ENCODE data around the gene SMC4.
A peak's percentile ranks its signal among the peaks of the same experiment; 100 is the strongest.
"Not testable (repeated sequence)": the region's sequence is repeated elsewhere in the genome, so short reads cannot be mapped to it uniquely, and the experiment has no call there.

The SMC4 gene

DNA sequence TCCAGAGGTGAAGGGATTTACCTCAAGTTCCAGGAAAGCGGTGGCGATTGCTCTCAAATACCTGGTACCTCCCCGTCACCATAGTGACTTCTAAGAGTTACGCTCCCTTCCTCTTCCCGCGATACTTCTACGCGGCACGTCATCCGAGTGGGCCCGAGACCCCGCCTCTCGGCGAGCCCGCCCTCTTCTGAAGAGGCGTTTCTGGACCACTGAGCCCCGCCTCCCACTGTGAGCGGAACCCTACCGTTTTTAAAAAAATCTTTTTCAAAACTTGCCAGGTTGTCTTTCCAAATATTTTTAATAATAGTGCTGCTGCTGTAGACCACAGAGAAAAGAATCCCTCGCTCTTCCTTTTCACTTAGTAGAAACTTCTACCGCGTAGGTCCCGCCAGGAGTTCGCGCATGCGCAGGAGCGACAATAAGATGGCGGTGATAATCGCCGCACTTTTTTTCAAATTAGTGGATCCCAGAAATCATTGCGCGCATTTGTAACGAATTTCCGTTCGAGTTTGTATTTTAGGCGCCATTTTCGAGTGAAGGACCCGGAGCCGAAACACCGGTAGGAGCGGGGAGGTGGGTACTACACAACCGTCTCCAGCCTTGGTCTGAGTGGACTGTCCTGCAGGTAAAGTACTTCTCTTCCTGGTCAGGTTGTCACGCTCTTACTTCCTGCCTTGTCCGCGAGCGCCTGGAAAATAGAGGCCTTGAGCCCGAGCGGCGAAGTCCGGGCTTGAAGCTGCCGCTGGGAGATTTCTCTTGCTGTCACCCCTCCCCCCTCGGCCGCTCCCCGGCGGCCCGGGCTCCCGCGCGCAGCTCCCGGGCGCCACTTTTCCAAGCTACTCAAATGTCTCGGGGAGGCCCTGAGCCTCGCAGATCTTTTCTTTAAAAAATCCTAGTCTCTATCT lies at the start of gene SMC4, which contains the start of gene IFT80:
Gene SMC4, plus strand, starts transcription at position 526 of the 905 bp plus-strand sequence. CDS start 1,177 bp downstream, outside the sequence.
Gene IFT80, minus strand, starts transcription at position 101 of the 905 bp plus-strand sequence. CDS start 14,625 bp downstream, outside the sequence.
- peak; percentile 95 for DNase-seq (ENCODE audit: low spot score)

DNA sequence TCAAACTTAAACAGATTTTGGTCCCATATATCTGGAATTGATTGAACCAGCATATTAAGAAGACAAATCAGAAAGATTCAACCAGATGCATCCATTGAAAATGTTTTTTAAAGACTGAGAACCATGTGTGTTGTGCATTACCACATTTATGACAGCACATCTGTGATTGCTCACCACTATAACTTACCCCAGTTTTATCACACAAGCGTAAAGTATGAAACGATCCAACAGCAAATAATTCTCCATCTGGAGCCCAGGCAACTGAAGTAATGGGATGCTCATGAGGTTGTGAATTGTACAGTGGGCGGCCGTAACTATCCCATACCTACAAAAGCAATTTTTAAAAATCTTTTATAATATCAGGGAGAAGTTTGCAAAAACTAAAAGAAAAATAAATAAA lies 43.6 kb upstream of the SMC4 start:
- DNase-seq (ENCODE audit: low spot score): no peak

DNA sequence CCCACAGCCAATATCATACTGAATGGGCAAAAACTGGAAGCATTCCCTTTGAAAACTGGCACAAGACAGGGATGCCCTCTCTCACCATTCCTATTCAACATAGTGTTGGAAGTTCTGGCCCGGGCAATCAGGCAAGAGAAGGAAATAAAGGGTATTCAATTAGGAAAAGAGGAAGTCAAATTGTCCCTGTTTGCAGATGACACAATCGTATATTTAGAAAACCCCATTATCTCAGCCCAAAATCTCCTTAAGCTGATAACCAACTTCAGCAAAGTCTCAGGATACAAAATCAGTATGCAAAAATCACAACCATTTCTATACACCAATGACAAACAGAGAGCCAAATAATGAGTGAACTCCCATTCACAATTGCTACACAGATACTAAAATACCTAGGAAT lies 36.6 kb upstream of the SMC4 start:
- not testable (repeated sequence) for DNase-seq (ENCODE audit: low spot score)

DNA sequence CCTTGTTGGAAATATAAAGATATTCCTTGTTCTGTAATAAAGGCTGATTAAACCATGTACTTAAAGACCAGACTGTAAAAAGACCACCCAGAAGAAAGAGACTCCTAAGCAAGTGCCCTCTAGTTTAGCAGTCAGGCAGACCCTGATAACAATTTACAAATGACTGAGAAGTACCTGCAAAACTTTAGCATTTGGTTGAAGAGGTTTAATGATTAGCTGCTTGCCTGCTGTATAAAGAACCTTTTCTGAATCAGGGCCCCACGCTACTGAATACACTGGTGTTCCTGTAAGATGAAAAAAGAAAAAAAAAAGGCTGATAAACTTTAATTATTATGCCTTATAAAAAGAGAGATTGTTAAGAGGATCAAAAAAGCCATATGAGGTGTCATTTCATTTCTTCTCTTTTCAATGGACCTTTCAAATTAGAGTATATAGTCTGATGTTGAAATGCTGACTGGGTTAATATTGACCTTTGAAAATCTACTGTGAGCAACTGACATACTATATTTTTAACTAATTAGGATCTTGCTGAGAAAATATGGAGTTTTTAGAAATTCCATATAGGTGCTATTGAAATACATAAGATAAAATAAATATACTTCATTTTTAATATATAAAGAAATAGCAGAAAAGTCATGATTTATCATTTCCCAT lies 33.5 kb upstream of the SMC4 start:
- no peak for DNase-seq (ENCODE audit: low spot score)

DNA sequence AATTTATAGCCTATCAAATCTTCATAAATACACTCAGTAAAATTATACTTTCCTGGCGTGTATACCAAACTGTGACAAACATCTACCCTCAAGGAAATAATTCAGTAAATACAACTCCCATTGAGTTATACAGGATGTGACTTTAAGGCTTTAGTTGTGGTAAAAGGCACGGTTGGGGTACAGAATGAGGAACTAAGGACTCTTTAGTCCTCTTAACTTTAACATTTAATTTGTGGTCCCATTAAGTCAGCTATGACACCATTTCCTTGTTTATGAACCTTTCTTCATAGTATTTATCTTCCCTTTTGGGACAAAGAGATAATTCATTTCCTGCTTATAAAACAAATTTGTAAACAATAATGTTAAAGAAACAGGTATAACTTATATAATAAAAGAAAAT lies 30.6 kb upstream of the SMC4 start:
- no peak for DNase-seq (ENCODE audit: low spot score)

DNA sequence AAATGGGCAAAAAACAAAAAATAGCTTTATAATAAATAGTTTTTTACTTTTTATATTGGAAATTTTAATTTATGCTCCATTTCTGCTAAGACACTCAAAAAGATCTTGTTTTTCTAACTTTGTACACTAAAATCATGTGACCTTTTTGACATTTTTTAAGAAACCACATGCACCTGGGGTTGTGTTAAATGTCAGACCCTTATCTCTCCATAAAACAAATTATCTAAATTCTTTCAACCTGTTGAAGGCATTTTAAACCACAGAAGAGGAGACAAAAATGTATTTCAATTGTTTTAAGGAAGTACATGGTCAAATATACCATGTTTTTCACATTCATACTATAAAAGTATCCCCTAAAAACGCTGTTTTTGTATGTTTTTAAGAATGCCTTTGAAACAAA lies 29.7 kb upstream of the SMC4 start:
- DNase-seq (ENCODE audit: low spot score): no peak

DNA sequence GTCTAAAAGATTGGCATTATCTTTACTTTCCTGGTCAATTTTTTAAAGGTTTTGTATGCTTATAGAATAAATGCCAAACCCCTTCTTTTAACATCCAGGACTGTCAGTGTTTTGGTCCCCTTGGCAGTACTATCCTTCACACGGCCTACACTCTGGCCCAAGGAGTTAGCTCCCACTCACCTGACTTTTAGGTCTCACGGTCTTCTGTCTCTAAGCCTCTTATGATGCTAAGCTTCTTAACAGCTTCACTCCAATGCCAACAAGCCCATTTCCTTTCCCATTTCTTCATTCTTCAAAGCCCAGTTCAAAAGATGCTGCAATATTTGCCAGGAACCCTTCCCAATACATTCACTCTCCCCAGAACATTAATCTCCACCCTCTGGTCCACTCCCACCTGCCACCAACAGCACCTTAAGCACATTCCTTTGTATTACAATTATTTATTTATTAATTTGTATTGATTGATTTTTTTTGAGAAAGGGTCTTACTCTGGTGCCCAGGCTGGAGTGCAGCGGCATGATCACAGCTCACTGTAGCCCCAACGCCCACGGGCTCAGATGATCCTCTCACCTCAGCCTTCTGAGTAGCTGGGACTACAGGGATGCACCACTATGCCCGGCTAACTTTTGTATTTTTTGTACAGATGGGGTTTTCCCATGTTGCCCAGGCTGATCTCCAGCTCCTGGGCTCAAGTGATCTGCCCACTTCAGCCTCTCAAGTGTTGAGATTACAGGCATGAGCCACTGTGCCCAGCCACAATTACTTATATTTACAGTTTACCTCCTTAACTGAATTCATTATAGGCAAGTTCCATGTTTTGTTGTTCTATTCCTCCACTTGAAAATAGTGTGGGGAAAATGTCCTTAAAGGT lies 28.2 kb upstream of the SMC4 start:
- no peak for DNase-seq (ENCODE audit: low spot score)

DNA sequence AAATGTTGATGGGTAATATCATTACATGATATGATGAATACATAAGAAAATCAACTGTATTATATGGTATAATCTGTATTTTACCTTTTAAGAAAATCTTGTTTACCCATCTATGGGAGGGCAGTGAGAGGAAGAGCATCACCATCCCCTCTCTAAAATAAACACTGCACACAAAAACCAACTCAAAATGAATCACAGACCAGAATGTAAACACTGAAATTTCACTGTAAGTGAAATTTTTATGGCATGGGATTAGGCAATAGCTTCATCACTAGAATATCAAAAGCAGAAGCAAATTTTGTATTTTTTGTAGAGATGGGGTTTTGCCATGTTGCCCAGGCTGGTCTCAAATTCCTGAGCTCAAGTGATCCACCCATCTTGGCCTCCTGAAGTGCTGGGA lies 26.7 kb upstream of the SMC4 start:
- peak; percentile 39 for DNase-seq (ENCODE audit: low spot score)

DNA sequence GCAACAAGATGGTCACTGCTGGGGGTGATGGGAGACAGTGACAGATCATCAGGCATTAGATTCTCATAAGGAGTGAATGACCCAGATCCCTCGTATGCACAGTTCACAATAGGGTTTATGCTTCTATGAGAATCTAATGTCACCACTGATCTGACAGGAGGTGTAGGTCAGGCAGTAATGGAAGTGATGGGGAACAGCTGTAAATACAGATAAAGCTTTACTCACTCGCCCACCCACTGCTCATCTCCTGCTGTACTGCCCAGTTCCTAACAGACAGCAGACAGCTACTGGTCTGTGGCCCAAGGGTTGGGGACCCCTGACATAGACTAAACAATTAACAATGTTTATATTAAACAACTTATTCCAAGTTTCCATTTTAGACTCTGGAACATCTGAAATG lies 25.8 kb upstream of the SMC4 start:
- no peak for DNase-seq (ENCODE audit: low spot score)

DNA sequence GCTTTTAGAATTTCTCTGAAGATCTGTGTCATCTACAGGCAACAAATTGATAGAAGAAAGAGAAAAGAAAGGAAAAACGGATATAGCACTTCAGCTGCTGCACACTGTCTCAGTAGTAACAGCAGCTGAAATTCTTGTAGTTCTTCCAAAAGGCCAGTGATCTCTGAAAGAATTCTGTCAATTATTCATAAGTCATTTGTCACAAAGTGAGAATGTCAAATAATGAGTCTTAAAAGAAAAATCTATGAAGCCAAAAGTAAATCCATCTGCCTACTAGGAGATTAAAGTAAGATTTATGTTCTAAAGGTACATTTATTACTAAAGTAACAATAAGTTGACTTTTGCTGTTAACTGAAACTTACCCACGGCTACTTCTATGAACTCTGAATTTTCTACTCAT lies 25.0 kb upstream of the SMC4 start:
- DNase-seq (ENCODE audit: low spot score): peak; percentile 5

DNA sequence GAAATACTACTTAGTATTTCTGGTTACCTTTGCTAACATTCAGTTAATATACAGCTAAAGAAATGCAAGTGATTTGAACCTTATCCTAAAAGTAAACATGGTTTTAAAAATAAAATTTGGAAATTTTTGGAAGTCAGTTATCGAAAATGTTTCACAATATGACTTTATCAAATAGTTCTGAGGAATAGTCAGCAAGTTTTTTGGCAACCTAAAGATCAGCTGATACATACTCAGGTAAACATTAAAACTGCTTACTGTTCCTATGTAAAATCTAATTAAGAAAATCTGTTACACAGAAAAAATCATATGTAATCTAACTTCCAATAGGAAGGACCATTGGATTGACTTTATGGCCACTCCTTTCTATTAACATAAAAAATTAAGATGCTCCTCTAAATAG lies 24.5 kb upstream of the SMC4 start:
- DNase-seq (ENCODE audit: low spot score): no peak

DNA sequence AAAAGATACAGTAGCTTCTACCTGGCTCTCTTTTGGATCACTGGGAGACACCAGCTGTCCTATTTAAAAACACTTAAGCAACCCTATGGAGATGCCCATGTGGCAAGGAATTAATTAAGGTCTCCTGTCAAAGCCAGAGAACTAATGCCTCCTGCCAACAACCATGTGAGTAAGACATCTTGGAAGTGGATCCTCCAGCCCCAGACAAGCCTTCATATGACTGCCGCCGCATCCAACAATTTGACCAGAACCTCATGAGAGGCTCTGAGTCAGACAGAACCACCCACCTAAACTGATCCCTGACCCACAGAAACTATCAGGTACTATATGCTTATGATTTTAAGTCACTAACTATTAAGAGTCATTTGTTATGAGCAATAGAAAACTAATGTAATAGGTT lies 22.8 kb upstream of the SMC4 start:
- peak; percentile 35 for DNase-seq (ENCODE audit: low spot score)

DNA sequence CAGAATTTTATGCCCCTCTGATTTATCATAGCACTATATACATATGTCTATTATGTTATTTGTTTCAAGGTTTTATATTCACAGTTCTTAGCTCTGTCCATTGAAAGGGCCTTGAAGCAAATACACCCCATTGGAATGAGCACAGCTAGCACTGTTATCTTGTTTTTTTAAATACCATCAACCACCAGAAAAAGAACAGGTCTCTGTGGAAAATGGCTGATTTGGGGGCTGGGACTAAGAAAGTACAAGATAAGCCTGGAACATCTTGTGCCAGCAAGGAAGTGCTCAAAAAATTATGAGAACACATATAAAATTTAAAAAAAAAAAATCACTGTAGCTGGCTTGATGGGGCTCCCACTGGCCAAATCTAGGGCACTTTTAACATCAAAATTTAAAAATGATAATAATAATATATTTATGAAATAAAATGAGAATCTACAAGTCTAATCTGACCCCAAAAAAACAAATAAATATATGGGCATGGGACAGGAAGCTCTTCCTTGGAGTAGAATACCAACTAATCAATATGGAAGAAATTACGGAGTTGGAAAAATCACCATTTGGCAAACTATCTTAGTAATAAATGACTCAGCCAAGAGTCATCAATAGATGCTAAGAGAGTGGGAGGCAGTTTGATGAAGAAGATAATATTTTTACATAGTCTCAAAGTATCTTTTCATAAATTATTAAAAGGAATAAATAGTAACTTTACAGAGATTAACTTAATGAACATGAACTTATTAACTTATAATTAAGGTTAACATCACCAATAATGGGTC lies 20.9 kb upstream of the SMC4 start:
- no peak for DNase-seq (ENCODE audit: low spot score)

DNA sequence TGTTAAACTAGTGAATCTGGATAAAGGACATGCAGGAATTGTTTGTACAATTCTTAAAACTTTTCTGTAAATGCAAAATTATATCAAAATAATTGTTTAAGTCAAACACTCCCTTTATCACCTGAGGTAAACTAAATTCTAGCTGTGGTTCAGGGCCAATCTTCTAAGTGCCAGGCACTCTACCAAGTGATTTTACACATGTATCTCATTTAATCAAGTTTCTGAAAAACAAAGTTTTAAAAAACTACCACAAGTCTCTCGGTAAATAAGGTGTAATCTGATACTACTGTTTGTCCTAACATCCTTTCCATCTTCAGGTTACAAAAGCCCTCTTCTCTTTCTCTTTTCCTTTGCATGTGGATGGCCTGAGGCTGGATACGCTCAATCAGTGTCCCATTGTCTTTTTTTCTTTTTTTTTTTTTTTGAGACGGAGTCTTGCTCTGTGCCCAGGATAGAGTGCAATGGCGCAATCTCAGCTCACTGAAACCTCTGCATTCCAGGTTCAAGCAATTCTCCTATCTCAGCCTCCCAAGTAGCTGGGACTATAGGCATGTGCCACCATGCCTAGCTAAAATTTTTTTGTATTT lies 19.7 kb upstream of the SMC4 start:
- no peak for DNase-seq (ENCODE audit: low spot score)

DNA sequence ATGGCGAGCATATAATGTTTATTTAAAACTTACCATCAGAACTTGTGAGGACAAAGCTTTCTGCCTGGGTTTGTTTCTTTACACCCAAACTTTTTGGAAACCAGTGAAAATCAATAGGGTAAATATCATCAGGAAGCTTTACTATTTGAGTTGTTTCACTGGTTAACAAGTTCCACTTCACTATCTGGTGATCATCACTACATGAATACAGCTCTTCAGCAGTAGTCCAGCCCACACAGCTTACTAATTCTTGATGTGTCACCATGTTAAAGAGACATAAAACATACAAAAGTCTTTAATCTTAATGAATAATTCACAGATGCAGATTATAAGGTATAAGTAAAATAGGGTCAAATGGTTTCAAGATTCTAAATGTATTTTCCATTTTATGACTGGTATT lies 18.0 kb upstream of the SMC4 start:
- DNase-seq (ENCODE audit: low spot score): peak; percentile 22

DNA sequence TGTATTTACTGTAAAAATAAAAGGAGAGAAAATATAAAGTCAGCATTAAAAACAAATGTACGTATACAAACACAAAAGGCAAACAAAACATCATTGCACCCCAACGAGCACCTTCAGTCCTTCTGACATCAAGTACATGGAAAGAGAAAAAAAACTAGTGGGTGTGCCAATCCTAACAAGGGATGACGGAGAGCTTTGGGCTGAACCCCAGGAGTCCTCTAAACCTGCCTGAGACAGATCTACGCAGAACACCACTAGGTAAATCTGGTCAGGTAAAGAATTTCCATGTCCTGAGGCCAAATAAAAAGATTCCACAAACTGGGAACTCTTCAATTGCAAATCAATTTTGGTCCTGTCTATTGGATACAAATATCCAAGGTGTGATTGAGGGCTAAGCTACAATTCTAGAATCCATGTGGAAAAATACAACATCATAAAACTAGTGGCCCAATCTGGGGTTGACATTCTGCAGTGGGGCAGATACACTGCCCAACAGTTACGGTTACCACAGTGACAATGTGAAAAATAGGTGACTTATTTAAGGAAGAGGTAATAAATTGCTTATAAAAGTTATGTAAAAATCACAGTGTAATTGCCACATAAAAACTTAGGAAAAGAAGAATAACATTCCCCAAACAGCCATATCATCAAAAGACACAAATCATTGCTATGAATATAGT lies 14.7 kb upstream of the SMC4 start:
- no peak for DNase-seq (ENCODE audit: low spot score)

DNA sequence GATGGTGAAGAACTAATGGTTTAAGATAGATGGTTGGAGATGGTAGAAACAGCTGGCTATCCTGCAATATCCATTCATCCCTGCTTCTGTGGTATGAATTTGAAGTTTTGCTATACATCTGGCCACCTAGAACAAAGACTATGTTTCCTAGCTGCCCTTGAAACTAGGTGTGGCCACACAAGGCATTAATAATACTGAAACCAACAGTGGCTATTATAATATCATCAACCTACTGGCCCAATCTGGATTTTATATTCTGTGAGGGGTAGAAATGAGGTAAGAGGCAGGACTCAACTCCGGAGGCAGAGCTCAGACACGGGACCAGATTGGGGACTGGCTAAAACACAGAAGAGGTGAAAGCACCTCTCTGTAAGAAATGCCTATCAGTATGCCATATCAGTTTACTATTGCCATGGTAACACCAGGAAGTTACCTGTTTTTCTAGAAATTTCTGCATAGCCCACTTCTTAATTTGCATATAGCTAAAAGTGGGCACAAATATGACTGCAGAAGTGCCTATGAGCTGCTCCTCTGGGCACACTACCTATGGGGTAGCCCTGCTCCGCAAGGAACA lies 8.8 kb upstream of the SMC4 start:
- no peak for DNase-seq (ENCODE audit: low spot score)

DNA sequence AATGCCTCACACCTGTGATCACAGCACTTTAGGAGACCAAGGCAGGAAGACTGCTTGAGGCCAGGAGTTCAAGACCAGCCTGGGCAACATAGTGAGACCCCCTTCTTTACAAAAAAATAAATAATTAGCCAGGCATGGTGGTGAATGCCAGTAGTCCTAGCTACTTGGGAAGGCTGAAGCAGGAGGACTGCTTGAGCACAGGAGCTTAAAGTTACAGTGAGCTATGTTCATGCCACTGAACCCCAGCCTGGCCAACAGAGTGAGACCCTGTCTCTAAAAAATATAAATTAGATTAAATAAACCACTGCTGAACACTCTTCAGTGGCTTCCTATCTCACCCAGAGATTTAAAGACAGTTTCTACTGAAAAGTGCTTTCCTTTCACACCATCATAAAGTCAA lies 6.7 kb upstream of the SMC4 start:
- DNase-seq (ENCODE audit: low spot score): no peak

DNA sequence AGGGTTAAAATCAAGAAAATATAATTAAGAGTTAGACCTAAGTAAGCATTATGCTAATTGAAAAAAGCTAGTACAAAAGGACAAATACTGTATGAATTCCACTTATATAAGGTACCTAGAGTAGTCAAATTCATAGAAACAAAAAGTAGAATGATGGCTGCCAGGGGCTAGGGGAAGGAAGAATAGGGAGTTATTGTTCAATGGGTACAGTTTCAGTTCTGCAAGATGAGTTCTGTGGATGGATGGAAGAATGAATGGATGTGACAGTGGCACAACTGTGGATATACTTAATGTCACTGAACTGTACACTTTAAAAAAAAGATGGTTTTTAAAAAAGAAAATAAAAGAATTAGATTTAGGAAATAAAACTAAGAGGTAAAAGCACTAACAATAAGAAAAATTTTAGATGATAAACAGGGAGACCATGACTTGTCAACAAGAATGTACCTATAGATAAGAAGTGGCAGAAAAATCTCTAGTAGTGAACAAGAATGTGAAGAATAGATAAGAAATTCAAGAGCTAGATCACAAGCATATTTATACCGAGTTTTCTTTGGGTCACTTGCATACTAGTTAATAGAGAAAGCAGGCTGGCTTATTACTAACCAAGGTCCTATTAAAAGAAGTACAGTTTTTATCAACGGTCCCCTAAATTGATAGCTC lies 6.0 kb upstream of the SMC4 start:
- no peak for DNase-seq (ENCODE audit: low spot score)

DNA sequence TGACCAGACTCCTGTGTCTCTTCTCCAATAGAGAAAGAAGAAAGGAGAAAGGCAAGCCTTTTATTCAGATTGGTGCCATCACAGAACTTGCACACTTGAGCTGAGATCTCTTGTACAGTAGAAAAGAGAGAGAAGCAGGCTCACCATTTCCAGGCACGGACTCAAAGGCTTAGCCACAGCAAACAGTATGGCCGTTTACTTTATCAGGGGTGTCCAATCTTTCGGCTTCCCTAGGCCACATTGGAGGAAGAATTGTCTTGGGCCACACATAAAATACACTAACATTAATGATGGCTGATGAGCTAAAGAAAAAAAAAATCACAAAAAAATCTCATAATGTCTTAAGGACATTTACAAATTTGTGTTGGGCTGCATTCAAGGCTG lies 5.4 kb upstream of the SMC4 start:
- DNase-seq (ENCODE audit: low spot score): no peak

Data from GM03348 (cell line).